GM19025 (cell line): ENCODE data around the gene ADCY3.

Source experiments
- ATAC-seq: cut with Tn5 transposase; IDR thresholded peaks from one replicate; pipeline ENCODE4 v1.9.1; 2021; ENCODE audit warnings: mild to moderate bottlenecking, low read depth, moderate library complexity; ENCODE audit not compliant: unreplicated experiment

ADCY3 gene

GRCh38 chr2:24908461-24908901 lies 11.6 kb downstream of the ADCY3 start:
- ATAC-seq, result no peak

- ATAC-seq, result no peak
These were observed 12.9 kb downstream of the ADCY3 start for GRCh38 chr2:24907116-24907515.

GRCh38 chr2:24906466-24906865 lies 13.6 kb downstream of the ADCY3 start:
- no peak for ATAC-seq

- ATAC-seq, result no peak
These were observed 16.6 kb downstream of the ADCY3 start for GRCh38 chr2:24903161-24904103.

GRCh38 chr2:24899361-24899910 lies 20.6 kb downstream of the ADCY3 start:
- no peak for ATAC-seq

GRCh38 chr2:24898122-24899109 lies 21.6 kb downstream of the ADCY3 start:
- ATAC-seq, result no peak

GRCh38 chr2:24894750-24895149 lies 25.3 kb downstream of the ADCY3 start:
- ATAC-seq, result no peak

GRCh38 chr2:24893934-24894333 lies 26.1 kb downstream of the ADCY3 start:
- no peak for ATAC-seq

- no peak for ATAC-seq
These were observed 27.1 kb downstream of the ADCY3 start for GRCh38 chr2:24892928-24893327.

GRCh38 chr2:24891201-24891600 lies 28.8 kb downstream of the ADCY3 start:
- no peak for ATAC-seq

GRCh38 chr2:24889221-24889620 lies 30.8 kb downstream of the ADCY3 start:
- no peak for ATAC-seq

- no peak for ATAC-seq
These were observed 31.9 kb downstream of the ADCY3 start for GRCh38 chr2:24888177-24888576.

- no peak for ATAC-seq
These were observed 32.6 kb downstream of the ADCY3 start for GRCh38 chr2:24887307-24887874.

- ATAC-seq, result no peak
These were observed 33.2 kb downstream of the ADCY3 start for GRCh38 chr2:24886691-24887304.

- ATAC-seq, result no peak
These were observed 33.9 kb downstream of the ADCY3 start for GRCh38 chr2:24886126-24886501.

GRCh38 chr2:24885221-24886125 lies 34.6 kb downstream of the ADCY3 start:
- ATAC-seq, result no peak

GRCh38 chr2:24883946-24884345 lies 36.1 kb downstream of the ADCY3 start:
- no peak for ATAC-seq

- ATAC-seq, result no peak
These were observed 38.4 kb downstream of the ADCY3 start for GRCh38 chr2:24881623-24882022.

GRCh38 chr2:24881158-24881557 lies 38.9 kb downstream of the ADCY3 start:
- ATAC-seq, result no peak
